WTC11 (cell line): Measurements from ENCODE around the gene CTNNBIP1.
A peak's percentile ranks its signal among the peaks of the same experiment; 100 is the strongest.

ENCODE experiments used
- ATF2 ChIP-seq: sonication (generic); formaldehyde crosslinking; IDR thresholded peaks from 2 replicates; pipeline ENCODE4 v1.8.1; 2022; ENCODE audit warnings: low read depth, missing genetic modification reagents, borderline replicate concordance
- ATF3 ChIP-seq: sonication (generic); formaldehyde crosslinking; conservative IDR thresholded peaks from 2 replicates; pipeline ENCODE4 v1.8.1; 2022; ENCODE audit warnings: mild to moderate bottlenecking, missing genetic modification reagents
- CTCF ChIP-seq: fragments of 200-600 bp; IDR thresholded peaks from 2 replicates; pipeline ENCODE4 v1.8.0; 2022; ENCODE audit warnings: antibody characterized with exemption
- FOXJ3 ChIP-seq: sonication (generic); formaldehyde crosslinking; IDR thresholded peaks from 2 replicates; pipeline ENCODE4 v1.9.0; 2021; ENCODE audit warnings: missing genetic modification reagents, mild to moderate bottlenecking, borderline replicate concordance
- SP1 ChIP-seq: sonication (generic); formaldehyde crosslinking; conservative IDR thresholded peaks from 2 replicates; pipeline ENCODE4 v1.8.1; 2022; ENCODE audit warnings: missing genetic modification reagents
- ZBTB21 ChIP-seq: sonication (generic); formaldehyde crosslinking; IDR thresholded peaks from 2 replicates; pipeline ENCODE4 v1.8.1; 2023; ENCODE audit warnings: mild to moderate bottlenecking, missing genetic modification reagents, borderline replicate concordance

GRCh38 chr1:9942399-9942938 lies 32.4 kb upstream of the CTNNBIP1 start:
- TF ChIP-seq CTCF (peak; percentile 20; the same call in 1 of the 2 replicates), ATF3 (no peak), ZBTB21 (CRISPR knock-in tag) (no peak), ATF2 (no peak), SP1 (no peak), FOXJ3 (CRISPR knock-in tag) (no peak)
